ENCODE results near the gene PDE6B.

DNA sequence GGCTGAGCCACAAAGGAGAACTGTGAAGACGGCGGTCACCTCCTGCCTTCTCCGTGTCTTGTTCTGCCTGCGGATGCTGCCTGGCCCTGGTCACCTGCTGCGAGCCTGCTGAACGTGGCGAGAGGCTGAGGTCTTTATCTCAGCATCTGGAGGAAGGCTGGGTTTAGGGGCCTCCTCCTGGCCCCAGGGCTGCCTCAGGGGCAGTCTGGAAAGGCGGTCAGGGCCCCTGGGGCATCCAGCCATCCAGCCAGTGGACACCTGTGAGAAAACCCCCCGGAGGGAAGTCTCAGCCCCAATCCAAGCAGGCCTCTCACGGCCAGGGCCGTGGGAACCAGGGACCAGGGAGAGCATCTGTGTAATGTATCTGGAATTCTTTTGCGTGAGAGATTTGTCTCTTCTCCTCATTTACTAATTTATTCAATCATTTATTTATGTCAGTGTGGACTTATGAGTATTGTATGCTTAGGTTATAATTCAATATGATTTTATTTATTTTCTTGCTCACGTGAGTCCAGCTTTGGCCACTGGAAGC, 11.3 kb downstream of the PDE6B start:
- TF ChIP-seq, protein P1, sequence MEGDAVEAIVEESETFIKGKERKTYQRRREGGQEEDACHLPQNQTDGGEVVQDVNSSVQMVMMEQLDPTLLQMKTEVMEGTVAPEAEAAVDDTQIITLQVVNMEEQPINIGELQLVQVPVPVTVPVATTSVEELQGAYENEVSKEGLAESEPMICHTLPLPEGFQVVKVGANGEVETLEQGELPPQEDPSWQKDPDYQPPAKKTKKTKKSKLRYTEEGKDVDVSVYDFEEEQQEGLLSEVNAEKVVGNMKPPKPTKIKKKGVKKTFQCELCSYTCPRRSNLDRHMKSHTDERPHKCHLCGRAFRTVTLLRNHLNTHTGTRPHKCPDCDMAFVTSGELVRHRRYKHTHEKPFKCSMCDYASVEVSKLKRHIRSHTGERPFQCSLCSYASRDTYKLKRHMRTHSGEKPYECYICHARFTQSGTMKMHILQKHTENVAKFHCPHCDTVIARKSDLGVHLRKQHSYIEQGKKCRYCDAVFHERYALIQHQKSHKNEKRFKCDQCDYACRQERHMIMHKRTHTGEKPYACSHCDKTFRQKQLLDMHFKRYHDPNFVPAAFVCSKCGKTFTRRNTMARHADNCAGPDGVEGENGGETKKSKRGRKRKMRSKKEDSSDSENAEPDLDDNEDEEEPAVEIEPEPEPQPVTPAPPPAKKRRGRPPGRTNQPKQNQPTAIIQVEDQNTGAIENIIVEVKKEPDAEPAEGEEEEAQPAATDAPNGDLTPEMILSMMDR (IDR thresholded peaks at IDR 0.05) = no peak
- TF ChIP-seq ZFX (IDR thresholded peaks at IDR 0.05; ENCODE audit: borderline replicate concordance) = no peak
